ENCODE results near the gene MAML2.

GRCh38 chr11:96049426-96049825 lies 293.6 kb downstream of the MAML2 start:
- no peak for TF ChIP-seq POLR2A (IDR thresholded peaks at IDR 0.05)
- no peak for TF ChIP-seq CTCF (IDR thresholded peaks at IDR 0.05)
